ENCODE results near the gene HIBCH. TPM values are rescaled to one million over a fixed set of nuclear protein-coding genes. Genes with fewer than 3 reads are reported as not detected.
"Not testable (repeated sequence)": the region's sequence is repeated elsewhere in the genome, so short reads cannot be mapped to it uniquely, and the experiment has no call there.

HIBCH gene
- total and polyA plus RNA-seq, 4 experiments from 2014 or later: 19.3 to 22.3 (median 19.8) TPM

DNA sequence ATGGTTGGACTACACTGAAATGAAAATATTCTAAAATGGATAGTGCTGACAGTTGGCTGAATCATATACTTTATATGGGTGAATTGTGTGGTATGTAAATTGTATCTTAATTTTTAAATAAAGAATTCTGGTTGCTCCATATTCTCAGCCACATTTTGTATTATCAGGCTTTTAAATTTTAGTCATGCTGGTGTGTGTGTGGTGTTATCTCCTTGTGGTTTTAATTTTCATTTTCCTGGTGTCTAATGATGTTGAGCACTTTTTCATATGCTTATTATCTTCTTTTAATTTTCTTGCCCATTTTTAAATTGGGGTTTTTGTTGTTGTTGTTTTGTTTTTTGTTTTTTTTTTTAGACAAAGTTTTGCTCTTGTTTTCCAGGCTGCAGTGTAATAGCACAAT, 3.8 kb upstream of the HIBCH start:
- Histone ChIP-seq H3K4me1 (ENCODE audit: insufficient read depth, low read length) (peaks cover 20% of the 10 kb centered on the region), H3K9me3 (ENCODE audit: control insufficient read depth in 1 of 2, low read length in 2 of 2) (no peaks in the 10 kb centered on the region), H3K27me3 (ENCODE audit: insufficient read depth, low read length) (peaks cover 4% of the 10 kb centered on the region), H3K27ac (ENCODE audit: low read depth, low read length) (no peak overlapping the region), H3K4me3 (ENCODE audit: low read length in 2 of 2) (no peak overlapping the region), H3K36me3 (ENCODE audit: insufficient read depth, low read length) (no peaks in the 10 kb centered on the region)
- Mint-ChIP-seq H3K4me1 (peaks cover 17 to 26% (median 19%) of the 10 kb centered on the region in 4 donors), H3K4me3 (no peak overlapping the region), H3K9me3 (no peaks in the 10 kb centered on the region), H3K36me3 (peaks cover 0 to 7% of the 10 kb centered on the region in 2 donors), H3K27me3 (peaks cover 3 to 11% of the 10 kb centered on the region in 2 donors), H3K27ac (no peak overlapping the region)
- intact Hi-C loops (cut with micrococcal nuclease): loop anchor here (5.0 kb wide), 1 partner anchor 661 kb away; the partner anchor contains the start of gene ASNSD1
- no peak for DNase-seq
- POLR2A ChIA-PET (ENCODE audit: partially characterized antibody): no interaction called here
- CTCF ChIA-PET (ENCODE audit: partially characterized antibody): no interaction called here

DNA sequence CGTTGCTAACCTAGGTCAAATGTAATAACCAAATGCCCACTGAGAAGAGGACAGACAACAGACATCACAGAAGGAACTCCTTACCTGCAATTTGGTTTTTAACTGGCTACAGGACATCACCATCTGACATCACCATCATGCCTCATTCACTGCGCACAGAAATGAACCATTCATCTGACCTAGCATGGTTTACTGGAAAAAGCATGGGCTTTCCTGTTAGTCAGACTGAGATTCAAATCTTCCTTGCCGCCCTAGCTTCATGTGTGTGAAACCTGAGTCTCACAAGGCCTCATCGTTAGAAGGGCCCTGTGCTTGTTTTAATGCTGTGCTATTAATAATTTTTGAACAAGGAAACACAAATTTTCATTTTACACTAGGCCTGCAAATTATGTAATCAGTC, 1.1 kb upstream of the HIBCH start:
- Mint-ChIP-seq H3K27ac (peak overlapping the region; percentile 90 to 100 (median 98)), H3K36me3 (peaks cover 0 to 7% of the 10 kb centered on the region in 2 donors), H3K9me3 (no peaks in the 10 kb centered on the region), H3K4me1 (peaks cover 26 to 46% (median 38%) of the 10 kb centered on the region in 4 donors), H3K4me3 (peak overlapping the region; percentile 96 to 100 (median 99)), H3K27me3 (peaks cover 2% of the 10 kb centered on the region in 2 donors)
- peak overlapping the region; percentile 77 for H3K27ac ChIP-seq (ENCODE audit: low read depth, low read length)
- H3K4me1 ChIP-seq (ENCODE audit: insufficient read depth, low read length): peaks cover 22% of the 10 kb centered on the region
- H3K9me3 ChIP-seq (ENCODE audit: control insufficient read depth in 1 of 2, low read length in 2 of 2): no peaks in the 10 kb centered on the region
- intact Hi-C loops (cut with micrococcal nuclease): loop anchor here (1.0 to 5.0 kb wide), 2 partner anchors 87 to 658 kb away; partner anchors contain the start of gene ASNSD1
- no peaks in the 10 kb centered on the region for H3K36me3 ChIP-seq (ENCODE audit: insufficient read depth, low read length)
- ChIA-PET CTCF (ENCODE audit: partially characterized antibody) (interaction anchor here (0.7 to 3.2 kb wide), 7 partner anchors 10 to 75 kb away, joined by 3 to 18 read pairs (median 7); partner anchors contain the start of gene INPP1), POLR2A (ENCODE audit: partially characterized antibody) (interaction anchor here (3.2 to 3.3 kb wide), 2 partner anchors 23 to 39 kb away, joined by 13 to 14 read pairs; partner anchors contain the start of gene INPP1)
- peak overlapping the region in 1 of 2 donors; percentile 75 for H3K4me3 ChIP-seq (ENCODE audit: low read length in 2 of 2)
- no peak for DNase-seq
- no peaks in the 10 kb centered on the region for H3K27me3 ChIP-seq (ENCODE audit: insufficient read depth, low read length)

DNA sequence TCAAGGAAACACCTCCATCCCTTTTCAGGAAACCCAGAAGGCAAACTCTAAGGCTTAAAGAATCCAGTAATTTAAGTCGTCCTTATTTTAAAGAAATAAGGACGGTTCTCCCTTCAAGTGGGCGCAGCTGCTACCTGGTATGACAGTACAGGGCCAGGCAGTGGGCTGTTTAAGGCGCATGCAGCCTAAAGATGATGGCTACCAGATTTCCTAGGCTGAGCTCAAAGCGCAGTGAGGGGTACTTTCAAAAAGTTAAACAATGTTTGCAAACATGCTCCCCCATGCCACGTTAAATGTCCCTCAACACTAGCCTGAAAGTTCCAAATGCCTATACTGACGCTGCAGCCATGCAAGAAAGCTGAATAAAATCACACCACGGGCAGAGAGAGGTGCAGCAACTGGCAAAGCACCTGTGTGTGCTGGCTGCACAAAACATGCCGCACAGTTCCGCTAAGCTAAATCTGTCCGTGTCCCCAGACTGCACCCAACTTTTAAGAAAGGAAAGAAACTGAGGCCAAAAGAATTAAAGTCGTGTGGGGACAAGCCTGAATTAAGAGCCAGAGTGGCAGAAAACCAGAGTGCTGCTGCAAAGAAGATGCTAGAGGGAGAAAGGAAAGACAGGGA, 583 bp downstream of the HIBCH start:
- H3K4me3 ChIP-seq (ENCODE audit: low read length in 2 of 2): peak overlapping the region; percentile 62 to 75
- H3K27me3 ChIP-seq (ENCODE audit: insufficient read depth, low read length): no peaks in the 10 kb centered on the region
- peak in 4 of 5 donors; percentile 9 to 25 (median 19) for DNase-seq
- Mint-ChIP-seq H3K4me3 (peak overlapping the region; percentile 96 to 100 (median 99)), H3K27me3 (peaks cover 1 to 2% of the 10 kb centered on the region in 2 donors), H3K4me1 (peaks cover 29 to 55% (median 44%) of the 10 kb centered on the region in 4 donors), H3K27ac (peak overlapping the region; percentile 90 to 100 (median 98)), H3K9me3 (no peaks in the 10 kb centered on the region), H3K36me3 (peaks cover 0 to 7% of the 10 kb centered on the region in 2 donors)
- no peaks in the 10 kb centered on the region for H3K9me3 ChIP-seq (ENCODE audit: control insufficient read depth in 1 of 2, low read length in 2 of 2)
- CTCF ChIA-PET (ENCODE audit: partially characterized antibody): interaction anchor here (0.7 to 3.2 kb wide), 12 partner anchors 9 to 231 kb away, joined by 3 to 18 read pairs (median 4); partner anchors contain the start of gene INPP1
- intact Hi-C loops (cut with micrococcal nuclease): loop anchor here (1.0 to 10.0 kb wide), 5 partner anchors 25 to 874 kb away; partner anchors contain the start of genes NEMP2, OSGEPL1 and WDR75
- H3K27ac ChIP-seq (ENCODE audit: low read depth, low read length): peak overlapping the region; percentile 77
- POLR2A ChIA-PET (ENCODE audit: partially characterized antibody): interaction anchor here (0.5 to 3.3 kb wide), 11 partner anchors 10 to 878 kb away, joined by 3 to 14 read pairs (median 4); partner anchors contain the start of genes INPP1, NEMP2, ORMDL1 and PMS1
- peaks cover 22% of the 10 kb centered on the region for H3K4me1 ChIP-seq (ENCODE audit: insufficient read depth, low read length)
- H3K36me3 ChIP-seq (ENCODE audit: insufficient read depth, low read length): no peaks in the 10 kb centered on the region

DNA sequence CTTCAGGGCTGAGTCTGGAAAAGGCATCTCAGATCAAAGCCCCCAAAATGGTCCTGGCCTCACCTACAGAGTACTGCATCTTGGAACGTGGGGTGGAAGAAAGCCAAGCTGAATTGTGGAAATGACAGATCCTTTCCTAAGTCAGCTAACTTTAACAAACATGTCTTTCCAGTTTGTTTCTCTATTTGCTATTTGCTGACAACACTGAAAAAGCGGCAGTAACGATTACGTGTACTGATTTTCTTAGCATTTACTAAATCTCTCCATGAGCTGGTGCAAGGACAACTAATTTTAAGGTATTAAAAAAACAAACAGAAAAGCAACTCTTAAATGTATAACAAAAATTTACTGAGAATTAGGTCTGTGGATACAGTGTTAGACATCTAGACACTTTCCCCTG, 1.1 kb downstream of the HIBCH start:
- peak overlapping the region; percentile 96 to 100 (median 99) for H3K4me3 Mint-ChIP-seq
- no peak overlapping the region for H3K4me3 ChIP-seq (ENCODE audit: low read length in 2 of 2)
- H3K9me3 ChIP-seq (ENCODE audit: control insufficient read depth in 1 of 2, low read length in 2 of 2): no peaks in the 10 kb centered on the region
- no peaks in the 10 kb centered on the region for H3K36me3 ChIP-seq (ENCODE audit: insufficient read depth, low read length)
- POLR2A ChIA-PET (ENCODE audit: partially characterized antibody): interaction anchor here (0.5 to 3.3 kb wide), 11 partner anchors 10 to 878 kb away, joined by 3 to 14 read pairs (median 4); partner anchors contain the start of genes INPP1, NEMP2, ORMDL1 and PMS1
- H3K27ac Mint-ChIP-seq: peak overlapping the region; percentile 63 to 100 (median 98)
- peaks cover 1 to 2% of the 10 kb centered on the region in 2 donors for H3K27me3 Mint-ChIP-seq
- peaks cover 29 to 55% (median 44%) of the 10 kb centered on the region in 4 donors for H3K4me1 Mint-ChIP-seq
- peaks cover 0 to 7% of the 10 kb centered on the region in 2 donors for H3K36me3 Mint-ChIP-seq
- DNase-seq: no peak
- H3K27me3 ChIP-seq (ENCODE audit: insufficient read depth, low read length): no peaks in the 10 kb centered on the region
- intact Hi-C loops (cut with micrococcal nuclease): loop anchor here (5.0 to 10.0 kb wide), 3 partner anchors 214 to 874 kb away; partner anchors contain the start of genes NEMP2, OSGEPL1 and WDR75
- peak overlapping the region; percentile 77 for H3K27ac ChIP-seq (ENCODE audit: low read depth, low read length)
- H3K4me1 ChIP-seq (ENCODE audit: insufficient read depth, low read length): peaks cover 22% of the 10 kb centered on the region
- H3K9me3 Mint-ChIP-seq: no peaks in the 10 kb centered on the region
- CTCF ChIA-PET (ENCODE audit: partially characterized antibody): interaction anchor here (0.7 to 3.2 kb wide), 7 partner anchors 8 to 165 kb away, joined by 3 to 18 read pairs (median 3); partner anchors contain the start of gene INPP1

DNA sequence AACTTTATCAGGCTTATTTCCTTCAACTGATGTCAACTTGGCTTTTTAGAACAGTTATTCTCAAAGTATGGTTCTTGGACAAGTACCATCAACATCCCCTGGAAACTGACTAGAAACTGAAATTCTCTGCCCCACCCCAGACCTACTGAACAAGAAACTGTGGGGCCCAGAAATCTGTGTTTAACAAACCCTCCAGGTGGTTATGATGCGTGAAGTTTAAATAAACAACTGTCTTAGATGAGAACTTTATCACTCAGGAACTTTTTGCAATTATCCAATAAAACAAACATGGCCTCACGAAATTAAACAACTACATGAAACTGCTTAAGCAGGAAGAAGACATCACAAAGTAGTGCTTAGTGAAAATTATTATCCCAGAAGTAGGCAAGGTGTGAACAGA, 4.4 kb downstream of the HIBCH start:
- Histone ChIP-seq H3K27ac (ENCODE audit: low read depth, low read length) (no peak overlapping the region), H3K4me1 (ENCODE audit: insufficient read depth, low read length) (peaks cover 15% of the 10 kb centered on the region), H3K9me3 (ENCODE audit: control insufficient read depth in 1 of 2, low read length in 2 of 2) (no peaks in the 10 kb centered on the region), H3K27me3 (ENCODE audit: insufficient read depth, low read length) (no peaks in the 10 kb centered on the region), H3K36me3 (ENCODE audit: insufficient read depth, low read length) (no peaks in the 10 kb centered on the region), H3K4me3 (ENCODE audit: low read length in 2 of 2) (no peak overlapping the region)
- peaks cover 28 to 47% (median 39%) of the 10 kb centered on the region in 4 donors for H3K4me1 Mint-ChIP-seq
- ChIA-PET CTCF (ENCODE audit: partially characterized antibody) (no interaction called here), POLR2A (ENCODE audit: partially characterized antibody) (no interaction called here)
- peak overlapping the region in 1 of 8 donors; percentile 1 for H3K4me3 Mint-ChIP-seq
- DNase-seq: no peak
- no peaks in the 10 kb centered on the region for H3K9me3 Mint-ChIP-seq
- peaks cover 13 to 24% of the 10 kb centered on the region in 2 donors for H3K36me3 Mint-ChIP-seq
- no peaks in the 10 kb centered on the region for H3K27me3 Mint-ChIP-seq
- peak overlapping the region in 1 of 7 donors; percentile 10 for H3K27ac Mint-ChIP-seq
- intact Hi-C loops (cut with micrococcal nuclease): loop anchor here (5.0 to 10.0 kb wide), 3 partner anchors 217 to 870 kb away; partner anchors contain the start of genes NEMP2, OSGEPL1 and WDR75

DNA sequence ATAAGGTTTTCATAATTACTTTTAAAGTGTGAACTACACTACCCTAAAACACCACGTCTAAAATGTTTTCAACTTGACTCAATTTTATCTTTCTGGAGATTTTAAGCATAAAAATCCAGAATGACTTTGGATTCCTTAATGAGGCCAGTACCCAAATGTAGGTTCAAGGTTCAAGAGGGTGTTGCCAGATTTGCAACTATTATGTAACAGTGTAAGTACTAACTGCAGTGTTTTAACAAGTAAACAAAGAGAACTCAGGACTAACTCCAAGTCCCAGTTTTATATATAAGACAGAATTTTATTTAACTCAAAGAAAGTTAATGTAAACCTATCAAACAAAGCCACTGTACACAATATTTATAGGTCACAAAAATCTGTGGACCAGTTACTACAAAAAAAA, 5.7 kb downstream of the HIBCH start:
- Mint-ChIP-seq H3K9me3 (no peaks in the 10 kb centered on the region), H3K36me3 (peaks cover 20 to 26% of the 10 kb centered on the region in 2 donors), H3K27me3 (no peaks in the 10 kb centered on the region), H3K4me1 (peaks cover 20 to 38% (median 28%) of the 10 kb centered on the region in 4 donors), H3K4me3 (no peak overlapping the region), H3K27ac (no peak overlapping the region)
- no peak for DNase-seq
- intact Hi-C loops (cut with micrococcal nuclease): loop anchor here (10.0 kb wide), 1 partner anchor 869 kb away; the partner anchor contains the start of gene WDR75
- ChIA-PET POLR2A (ENCODE audit: partially characterized antibody) (no interaction called here), CTCF (ENCODE audit: partially characterized antibody) (interaction anchor here (0.7 kb wide), 1 partner anchor 965 kb away, joined by 3 read pairs; no protein-coding TSS in a partner anchor)
- no peak overlapping the region for H3K4me3 ChIP-seq (ENCODE audit: low read length in 2 of 2)
- no peaks in the 10 kb centered on the region for H3K36me3 ChIP-seq (ENCODE audit: insufficient read depth, low read length)
- H3K4me1 ChIP-seq (ENCODE audit: insufficient read depth, low read length): peaks cover 7% of the 10 kb centered on the region
- no peak overlapping the region for H3K27ac ChIP-seq (ENCODE audit: low read depth, low read length)
- no peaks in the 10 kb centered on the region for H3K27me3 ChIP-seq (ENCODE audit: insufficient read depth, low read length)
- no peaks in the 10 kb centered on the region for H3K9me3 ChIP-seq (ENCODE audit: control insufficient read depth in 1 of 2, low read length in 2 of 2)

DNA sequence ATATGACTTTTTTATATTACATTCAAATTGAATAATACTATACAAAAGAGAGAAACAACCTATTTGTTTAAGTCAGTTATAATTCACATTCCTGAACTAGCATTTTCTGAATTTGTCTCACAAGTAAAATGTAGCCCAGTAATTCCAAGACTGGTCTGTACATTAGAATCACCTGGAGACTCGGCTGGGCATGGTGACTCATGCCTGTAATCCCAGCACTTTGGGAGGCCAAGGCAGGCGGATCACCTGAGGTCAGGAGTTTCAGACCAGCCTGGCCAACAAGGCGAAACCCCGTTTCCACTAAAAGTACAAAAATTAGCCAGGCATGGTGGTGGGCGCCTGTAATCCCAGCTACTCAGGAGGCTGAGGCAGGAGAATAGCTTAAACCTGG, 7.0 kb downstream of the HIBCH start:
- peaks cover 31 to 34% of the 10 kb centered on the region in 2 donors for H3K36me3 Mint-ChIP-seq
- POLR2A ChIA-PET (ENCODE audit: partially characterized antibody): interaction anchor here (1.3 kb wide), 1 partner anchor 11 kb away, joined by 3 read pairs; no protein-coding TSS in a partner anchor
- not testable (repeated sequence) for H3K4me3 ChIP-seq (ENCODE audit: low read length in 2 of 2)

More for the DNA sequence above, 7.0 kb downstream of the HIBCH start:
- DNase-seq; H3K9me3 Mint-ChIP-seq; H3K27me3 Mint-ChIP-seq; H3K36me3 ChIP-seq (ENCODE audit: insufficient read depth, low read length); CTCF ChIA-PET (ENCODE audit: partially characterized antibody); H3K9me3 ChIP-seq (ENCODE audit: control insufficient read depth in 1 of 2, low read length in 2 of 2); H3K27ac ChIP-seq (ENCODE audit: low read depth, low read length); H3K27ac Mint-ChIP-seq; H3K27me3 ChIP-seq (ENCODE audit: insufficient read depth, low read length); H3K4me3 Mint-ChIP-seq; H3K4me1 ChIP-seq (ENCODE audit: insufficient read depth, low read length): not testable (repeated sequence)
- intact Hi-C loops (cut with micrococcal nuclease): loop anchor here (10.0 kb wide), 1 partner anchor 868 kb away; the partner anchor contains the start of gene WDR75
- H3K4me1 Mint-ChIP-seq: peaks cover 17 to 26% (median 21%) of the 10 kb centered on the region in 4 donors

Data from CD4-positive, alpha-beta memory T cell (primary cell).